ENCODE measurements around the gene KRTAP1-3. TPM values are rescaled to one million over a fixed set of nuclear protein-coding genes. Genes with fewer than 3 reads are reported as not detected.

Gene KRTAP1-3
- total and polyA plus RNA-seq, 9 donors, result not detected

DNA sequence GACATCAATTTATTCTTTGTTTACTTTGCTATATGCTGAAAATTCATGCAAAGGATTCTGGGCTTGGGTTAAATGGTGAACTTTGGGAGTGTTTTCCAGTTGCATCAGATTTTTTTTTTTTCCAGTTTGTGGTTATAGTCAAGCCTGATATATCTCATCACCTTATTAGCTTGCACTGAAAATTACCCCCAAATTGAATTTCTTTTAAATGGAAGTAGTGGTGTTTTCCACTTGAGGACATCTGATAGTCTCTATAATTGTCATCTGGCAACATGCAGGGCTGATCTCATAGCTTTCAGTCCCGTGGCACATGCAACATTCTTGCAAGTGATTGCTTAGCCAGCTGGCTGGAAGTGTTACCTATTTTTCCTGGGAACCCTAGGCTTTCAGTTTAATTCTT lies 21.1 kb downstream of the KRTAP1-3 start:
- intact Hi-C loops (cut with DNase I), result no loop called here

GRCh38 chr17:41013181-41013580 lies 21.5 kb downstream of the KRTAP1-3 start:
- H3K27ac ChIP-seq, result no peak overlapping the region
- 74 to 85% (median 83%) methylated on average over 3 of the region's 3 CpGs for WGBS, 3 donors

More for the DNA sequence above, 21.1 kb downstream of the KRTAP1-3 start:
- Histone ChIP-seq H3K27me3 (no peaks in the 10 kb centered on the region), H3K9me3 (no peaks in the 10 kb centered on the region), H3K4me3 (no peak overlapping the region), H3K27ac (no peak overlapping the region), H3K36me3 (no peaks in the 10 kb centered on the region), H3K4me1 (ENCODE audit: insufficient read depth) (no peaks in the 10 kb centered on the region)
- TF ChIP-seq EP300 (IDR thresholded peaks at IDR 0.05) (no peak), POLR2A (IDR thresholded peaks at IDR 0.05) (no peak)
- TF ChIP-seq, protein P1, sequence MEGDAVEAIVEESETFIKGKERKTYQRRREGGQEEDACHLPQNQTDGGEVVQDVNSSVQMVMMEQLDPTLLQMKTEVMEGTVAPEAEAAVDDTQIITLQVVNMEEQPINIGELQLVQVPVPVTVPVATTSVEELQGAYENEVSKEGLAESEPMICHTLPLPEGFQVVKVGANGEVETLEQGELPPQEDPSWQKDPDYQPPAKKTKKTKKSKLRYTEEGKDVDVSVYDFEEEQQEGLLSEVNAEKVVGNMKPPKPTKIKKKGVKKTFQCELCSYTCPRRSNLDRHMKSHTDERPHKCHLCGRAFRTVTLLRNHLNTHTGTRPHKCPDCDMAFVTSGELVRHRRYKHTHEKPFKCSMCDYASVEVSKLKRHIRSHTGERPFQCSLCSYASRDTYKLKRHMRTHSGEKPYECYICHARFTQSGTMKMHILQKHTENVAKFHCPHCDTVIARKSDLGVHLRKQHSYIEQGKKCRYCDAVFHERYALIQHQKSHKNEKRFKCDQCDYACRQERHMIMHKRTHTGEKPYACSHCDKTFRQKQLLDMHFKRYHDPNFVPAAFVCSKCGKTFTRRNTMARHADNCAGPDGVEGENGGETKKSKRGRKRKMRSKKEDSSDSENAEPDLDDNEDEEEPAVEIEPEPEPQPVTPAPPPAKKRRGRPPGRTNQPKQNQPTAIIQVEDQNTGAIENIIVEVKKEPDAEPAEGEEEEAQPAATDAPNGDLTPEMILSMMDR (IDR thresholded peaks at IDR 0.05), result no peak
- no peak for DNase-seq
- 22 to 41% (median 31%) methylated on average over 1 of the region's 1 CpG for WGBS, 3 donors

DNA sequence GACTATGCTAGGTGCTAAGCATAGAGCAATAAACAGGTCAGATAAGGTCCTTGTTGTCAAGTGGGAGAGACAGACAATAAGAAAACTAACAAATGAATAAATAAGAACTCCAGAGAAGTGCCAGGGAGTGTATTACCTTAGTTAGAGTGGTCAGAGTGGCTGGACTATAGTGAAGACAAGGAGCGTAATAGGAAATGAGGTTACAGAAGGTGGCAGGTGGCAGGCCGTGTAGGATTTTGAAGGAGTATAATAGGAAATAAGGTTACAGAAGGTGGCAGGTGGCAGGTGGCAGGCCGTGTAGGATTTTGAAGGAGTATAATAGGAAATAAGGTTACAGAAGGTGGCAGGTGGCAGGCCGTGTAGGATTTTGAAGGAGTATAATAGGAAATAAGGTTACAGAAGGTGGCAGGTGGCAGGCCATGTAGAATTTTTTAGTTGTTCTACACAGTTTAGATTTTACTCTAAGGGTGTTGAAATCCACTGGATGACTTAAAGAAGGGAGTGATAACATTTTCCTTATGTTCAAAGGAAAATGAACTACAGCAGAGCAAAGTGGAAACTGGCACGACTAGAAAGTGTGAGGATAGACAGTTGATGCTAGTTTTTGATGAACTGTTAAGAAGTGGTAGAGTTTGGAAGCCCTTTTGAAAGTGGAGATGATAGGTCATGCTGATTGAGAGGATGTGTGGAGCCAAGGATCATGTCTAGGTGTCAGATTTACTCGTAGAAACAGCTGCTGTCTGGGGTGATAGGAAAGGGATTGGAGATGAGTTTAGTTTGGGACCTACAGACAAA lies 22.2 kb downstream of the KRTAP1-3 start:
- TF ChIP-seq, protein P1 (IDR thresholded peaks at IDR 0.05), result no peak
- Histone ChIP-seq H3K27me3 (no peaks in the 10 kb centered on the region), H3K36me3 (no peaks in the 10 kb centered on the region), H3K4me1 (ENCODE audit: insufficient read depth) (no peaks in the 10 kb centered on the region), H3K4me3 (no peak overlapping the region), H3K9me3 (no peaks in the 10 kb centered on the region), H3K27ac (no peak overlapping the region)
- 72 to 76% (median 74%) methylated on average over 6 of the region's 6 CpGs for WGBS, 3 donors
- no peak for DNase-seq
- intact Hi-C loops (cut with DNase I), result no loop called here

More at GRCh38 chr17:41013181-41013580, 21.5 kb downstream of the KRTAP1-3 start:
- Histone ChIP-seq H3K9me3 (no peaks in the 10 kb centered on the region), H3K27me3 (no peaks in the 10 kb centered on the region), H3K4me3 (no peak overlapping the region), H3K36me3 (no peaks in the 10 kb centered on the region), H3K4me1 (ENCODE audit: insufficient read depth) (no peaks in the 10 kb centered on the region)
- no peak for DNase-seq
- TF ChIP-seq, protein P1 (IDR thresholded peaks at IDR 0.05), result no peak
- TF ChIP-seq EP300 (IDR thresholded peaks at IDR 0.05), result no peak
- TF ChIP-seq POLR2A (IDR thresholded peaks at IDR 0.05), result no peak
- intact Hi-C loops (cut with DNase I), result no loop called here

DNA sequence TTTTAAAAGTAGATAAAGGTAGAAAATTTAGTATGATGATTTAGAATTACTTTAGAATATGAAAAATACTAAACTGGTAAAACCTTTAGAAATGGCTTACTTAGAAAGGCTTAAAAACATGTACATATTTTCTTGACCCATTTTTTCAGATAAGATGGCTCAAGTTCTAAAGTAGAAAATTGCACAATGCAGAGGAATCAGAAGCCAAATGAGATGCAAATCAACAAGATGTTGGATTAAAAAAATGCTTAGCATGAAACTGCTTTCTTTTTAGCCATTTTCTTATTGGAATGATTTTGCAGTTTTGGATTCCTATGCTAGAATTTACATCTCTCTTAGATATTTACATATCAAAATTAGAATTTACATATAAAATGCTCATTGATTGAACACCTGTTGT lies 24.2 kb downstream of the KRTAP1-3 start:
- Histone ChIP-seq H3K27me3 (no peaks in the 10 kb centered on the region), H3K9me3 (no peaks in the 10 kb centered on the region), H3K4me1 (ENCODE audit: insufficient read depth) (no peaks in the 10 kb centered on the region), H3K4me3 (no peak overlapping the region), H3K27ac (no peak overlapping the region), H3K36me3 (no peaks in the 10 kb centered on the region)
- DNase-seq, result no peak
- intact Hi-C loops (cut with DNase I), result no loop called here
- TF ChIP-seq, protein P1 (IDR thresholded peaks at IDR 0.05), result no peak
- no peak for TF ChIP-seq POLR2A (IDR thresholded peaks at IDR 0.05)
- TF ChIP-seq EP300 (IDR thresholded peaks at IDR 0.05), result no peak
